ENCODE measurements around the gene OGFR. TPM values are rescaled to one million over a fixed set of nuclear protein-coding genes. Genes with fewer than 3 reads are reported as not detected.

The OGFR gene
- total and polyA plus RNA-seq, 2 donors, result 35.9 to 90.4 TPM

DNA sequence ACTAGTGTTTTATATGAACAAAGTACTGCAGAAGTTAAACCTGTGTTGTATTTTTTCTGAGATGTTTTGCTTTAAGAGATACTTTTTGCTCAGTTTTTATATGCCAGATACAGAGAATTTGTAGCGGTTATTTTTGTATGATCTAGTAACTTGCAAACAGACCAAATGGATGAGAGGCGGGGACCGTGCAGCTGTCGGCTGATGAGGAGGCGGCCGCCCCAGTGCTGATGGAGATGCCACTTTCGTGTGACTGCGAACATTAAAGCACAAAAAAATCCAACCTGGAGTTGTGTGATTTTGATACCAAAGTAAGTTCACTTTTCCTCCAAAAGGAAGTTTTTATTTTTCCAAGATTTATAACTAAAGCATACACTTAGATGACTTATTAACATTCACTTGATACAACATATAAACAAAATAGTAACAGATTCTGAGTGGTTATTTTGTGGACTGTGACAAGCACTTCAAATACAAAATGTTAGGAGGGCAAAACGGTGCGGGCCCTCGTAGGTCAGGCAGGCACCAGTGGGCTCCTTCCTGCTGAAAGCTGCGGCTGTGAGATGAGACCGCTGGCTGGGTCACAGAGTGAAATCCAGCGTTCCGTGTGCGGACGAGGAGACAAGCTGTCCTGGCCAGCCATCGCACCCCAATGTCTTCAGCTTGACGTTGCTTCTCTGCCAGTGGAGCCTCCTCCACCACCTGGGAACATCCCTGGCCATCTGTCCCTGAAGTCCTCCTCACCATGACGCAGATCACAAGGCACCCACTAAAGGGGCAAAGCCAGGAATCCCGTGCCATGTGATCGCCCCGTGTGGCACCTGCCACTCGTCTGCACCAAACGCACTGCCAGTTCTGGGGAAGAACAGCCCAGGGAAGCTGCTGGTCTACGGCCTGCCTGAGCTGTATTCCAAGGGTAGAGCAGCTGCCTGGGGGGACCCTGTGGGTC is 4.0 kb upstream of the OGFR start:
- H3K4me1 ChIP-seq (ENCODE audit: control insufficient read depth in 2 of 2, insufficient read depth in 2 of 2, low read length in 2 of 2), result peaks cover 9 to 21% of the 10 kb centered on the region in 2 donors
- H3K36me3 ChIP-seq (ENCODE audit: control insufficient read depth in 2 of 2, insufficient read depth in 2 of 2, low read length in 1 of 2), result peaks cover 23 to 28% of the 10 kb centered on the region in 2 donors
- no peak for DNase-seq (ENCODE audit: low read depth in 6 of 9, low spot score in 9 of 9)
- H3K27me3 ChIP-seq (ENCODE audit: control insufficient read depth in 2 of 2, insufficient read depth in 1 of 2, low read length in 1 of 2), result no peaks in the 10 kb centered on the region
- WGBS, result 97% methylated on average over 26 of the region's 26 CpGs
- no peak overlapping the region for H3K27ac ChIP-seq (ENCODE audit: low read depth in 1 of 2, low read length in 1 of 2)
- peaks cover 0 to 5% of the 10 kb centered on the region in 2 donors for H3K9me3 ChIP-seq (ENCODE audit: control insufficient read depth in 2 of 2, insufficient read depth in 1 of 2, low read length in 1 of 2)
- H3K4me3 ChIP-seq (ENCODE audit: low read length in 2 of 2), result no peak overlapping the region

DNA sequence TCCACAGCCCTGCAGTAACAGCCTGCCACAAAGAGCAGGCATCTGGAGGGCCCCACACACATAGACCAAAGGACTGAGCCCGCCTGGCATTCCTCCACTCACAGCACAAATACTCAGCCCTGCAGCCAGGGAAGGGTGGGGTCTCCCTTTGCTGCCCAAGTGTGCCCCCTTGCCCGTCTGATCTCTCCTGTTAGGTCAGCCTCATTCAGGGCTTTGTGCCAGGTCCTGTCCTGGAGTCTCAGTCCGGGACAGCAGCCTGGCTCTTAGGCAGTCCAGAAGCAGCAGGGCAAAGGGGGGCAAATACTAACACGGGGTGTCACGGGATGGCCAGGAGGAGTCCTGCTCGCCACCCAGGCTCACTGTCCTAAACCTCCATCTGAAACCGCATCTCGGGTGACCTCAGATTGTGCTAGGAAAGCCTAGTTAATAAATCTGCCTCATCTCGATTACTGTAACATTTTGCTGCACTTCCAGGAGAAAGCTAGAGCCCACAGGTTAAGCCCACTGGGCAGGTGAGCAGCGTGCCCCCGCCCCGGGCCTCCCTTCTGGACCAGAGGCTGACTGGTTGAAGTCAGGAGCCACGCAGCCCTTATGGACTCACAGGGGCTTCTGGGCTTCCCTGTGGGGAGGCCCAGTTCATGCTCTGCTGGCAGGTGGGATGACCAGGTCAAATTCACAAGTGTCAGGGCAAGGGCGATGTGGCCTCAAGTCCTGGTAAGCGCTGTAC is 3.2 kb upstream of the OGFR start:
- Histone ChIP-seq H3K4me3 (ENCODE audit: low read length in 2 of 2) (no peak overlapping the region), H3K36me3 (ENCODE audit: control insufficient read depth in 2 of 2, insufficient read depth in 2 of 2, low read length in 1 of 2) (peaks cover 23 to 28% of the 10 kb centered on the region in 2 donors), H3K27me3 (ENCODE audit: control insufficient read depth in 2 of 2, insufficient read depth in 1 of 2, low read length in 1 of 2) (no peaks in the 10 kb centered on the region), H3K9me3 (ENCODE audit: control insufficient read depth in 2 of 2, insufficient read depth in 1 of 2, low read length in 1 of 2) (peaks cover 0 to 5% of the 10 kb centered on the region in 2 donors), H3K27ac (ENCODE audit: low read depth in 1 of 2, low read length in 1 of 2) (no peak overlapping the region), H3K4me1 (ENCODE audit: control insufficient read depth in 2 of 2, insufficient read depth in 2 of 2, low read length in 2 of 2) (peaks cover 17 to 23% of the 10 kb centered on the region in 2 donors)
- WGBS, result 94% methylated on average over 15 of the region's 15 CpGs
- no peak for DNase-seq (ENCODE audit: low read depth in 6 of 9, low spot score in 9 of 9)

- Histone ChIP-seq H3K27ac (ENCODE audit: low read depth in 1 of 2, low read length in 1 of 2) (no peak overlapping the region), H3K4me1 (ENCODE audit: control insufficient read depth in 2 of 2, insufficient read depth in 2 of 2, low read length in 2 of 2) (peaks cover 14 to 26% of the 10 kb centered on the region in 2 donors), H3K9me3 (ENCODE audit: control insufficient read depth in 2 of 2, insufficient read depth in 1 of 2, low read length in 1 of 2) (peaks cover 0 to 5% of the 10 kb centered on the region in 2 donors), H3K27me3 (ENCODE audit: control insufficient read depth in 2 of 2, insufficient read depth in 1 of 2, low read length in 1 of 2) (no peaks in the 10 kb centered on the region), H3K4me3 (ENCODE audit: low read length in 2 of 2) (no peak overlapping the region), H3K36me3 (ENCODE audit: control insufficient read depth in 2 of 2, insufficient read depth in 2 of 2, low read length in 1 of 2) (peaks cover 25 to 34% of the 10 kb centered on the region in 2 donors)
- WGBS, result 95% methylated on average over 22 of the region's 22 CpGs
- no peak for DNase-seq (ENCODE audit: low read depth in 6 of 9, low spot score in 9 of 9)
Observed at GRCh38 chr20:62802026-62802712, 2.5 kb upstream of the OGFR start.

- peaks cover 33 to 34% of the 10 kb centered on the region in 2 donors for H3K36me3 ChIP-seq (ENCODE audit: control insufficient read depth in 2 of 2, insufficient read depth in 2 of 2, low read length in 1 of 2)
- H3K27ac ChIP-seq (ENCODE audit: low read depth in 1 of 2, low read length in 1 of 2), result peak overlapping the region; percentile 43 to 60
- peak in 1 of 9 donors; percentile 56 for DNase-seq (ENCODE audit: low read depth in 6 of 9, low spot score in 9 of 9)
- H3K27me3 ChIP-seq (ENCODE audit: control insufficient read depth in 2 of 2, insufficient read depth in 1 of 2, low read length in 1 of 2), result no peaks in the 10 kb centered on the region
- peaks cover 13 to 24% of the 10 kb centered on the region in 2 donors for H3K4me1 ChIP-seq (ENCODE audit: control insufficient read depth in 2 of 2, insufficient read depth in 2 of 2, low read length in 2 of 2)
- 13% methylated on average over 25 of the region's 25 CpGs for WGBS
- H3K4me3 ChIP-seq (ENCODE audit: low read length in 2 of 2), result peak overlapping the region; percentile 51 to 86
- H3K9me3 ChIP-seq (ENCODE audit: control insufficient read depth in 2 of 2, insufficient read depth in 1 of 2, low read length in 1 of 2), result no peaks in the 10 kb centered on the region
Observed at GRCh38 chr20:62804021-62804626, 511 bp upstream of the OGFR start.

- no peak for DNase-seq (ENCODE audit: low read depth in 6 of 9, low spot score in 9 of 9)
- Histone ChIP-seq H3K36me3 (ENCODE audit: control insufficient read depth in 2 of 2, insufficient read depth in 2 of 2, low read length in 1 of 2) (peaks cover 34 to 36% of the 10 kb centered on the region in 2 donors), H3K4me1 (ENCODE audit: control insufficient read depth in 2 of 2, insufficient read depth in 2 of 2, low read length in 2 of 2) (peaks cover 13 to 24% of the 10 kb centered on the region in 2 donors), H3K4me3 (ENCODE audit: low read length in 2 of 2) (peak overlapping the region; percentile 59 to 86), H3K27me3 (ENCODE audit: control insufficient read depth in 2 of 2, insufficient read depth in 1 of 2, low read length in 1 of 2) (no peaks in the 10 kb centered on the region), H3K9me3 (ENCODE audit: control insufficient read depth in 2 of 2, insufficient read depth in 1 of 2, low read length in 1 of 2) (no peaks in the 10 kb centered on the region), H3K27ac (ENCODE audit: low read depth in 1 of 2, low read length in 1 of 2) (peak overlapping the region in 1 of 2 donors; percentile 80)
- under 1% methylated on average over 58 of the region's 58 CpGs for WGBS
Observed at GRCh38 chr20:62805155-62805710, 598 bp downstream of the OGFR start.

DNA sequence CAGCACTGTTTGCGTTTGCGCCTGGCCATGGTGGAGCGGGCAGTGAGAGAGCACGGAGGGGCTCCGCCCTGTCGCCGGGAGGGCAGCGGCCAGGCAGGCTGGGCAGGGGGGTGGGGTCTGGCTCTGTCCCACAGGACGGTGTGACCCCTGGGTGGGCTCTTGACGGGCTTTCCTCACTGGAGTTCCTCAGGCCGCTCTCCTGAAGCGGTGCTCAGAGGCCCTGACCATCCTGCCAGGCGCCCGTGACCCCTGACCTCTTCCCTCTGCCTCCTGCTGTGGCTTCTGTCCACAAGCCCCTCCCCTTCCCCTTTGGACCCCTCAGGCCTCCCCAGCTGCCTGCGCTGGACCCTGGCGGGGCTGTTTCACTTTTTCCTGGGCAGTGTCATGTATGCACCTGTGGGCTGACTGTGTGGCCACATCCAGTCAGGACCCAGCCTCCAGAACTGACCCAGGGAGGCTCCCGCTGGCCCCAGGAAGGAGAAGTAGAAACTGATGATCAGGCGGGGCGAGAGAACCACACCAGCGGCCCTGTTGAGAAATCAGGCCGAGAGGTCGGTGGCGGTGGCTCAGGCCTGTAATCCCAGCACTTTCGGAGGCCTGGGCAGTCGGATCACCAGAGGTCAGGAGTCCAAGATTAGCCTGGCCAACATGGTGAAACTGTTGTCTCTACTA is 1.2 kb downstream of the OGFR start:
- Histone ChIP-seq H3K4me1 (ENCODE audit: control insufficient read depth in 2 of 2, insufficient read depth in 2 of 2, low read length in 2 of 2) (peaks cover 13 to 24% of the 10 kb centered on the region in 2 donors), H3K4me3 (ENCODE audit: low read length in 2 of 2) (peak overlapping the region; percentile 59 to 86), H3K27me3 (ENCODE audit: control insufficient read depth in 2 of 2, insufficient read depth in 1 of 2, low read length in 1 of 2) (no peaks in the 10 kb centered on the region), H3K36me3 (ENCODE audit: control insufficient read depth in 2 of 2, insufficient read depth in 2 of 2, low read length in 1 of 2) (peaks cover 37 to 42% of the 10 kb centered on the region in 2 donors), H3K27ac (ENCODE audit: low read depth in 1 of 2, low read length in 1 of 2) (peak overlapping the region in 1 of 2 donors; percentile 46), H3K9me3 (ENCODE audit: control insufficient read depth in 2 of 2, insufficient read depth in 1 of 2, low read length in 1 of 2) (no peaks in the 10 kb centered on the region)
- DNase-seq (ENCODE audit: low read depth in 6 of 9, low spot score in 9 of 9), result no peak
- 58% methylated on average over 25 of the region's 25 CpGs for WGBS

GRCh38 chr20:62806383-62807050 is 1.9 kb downstream of the OGFR start:
- H3K4me1 ChIP-seq (ENCODE audit: control insufficient read depth in 2 of 2, insufficient read depth in 2 of 2, low read length in 2 of 2), result peaks cover 13 to 24% of the 10 kb centered on the region in 2 donors
- no peak overlapping the region for H3K27ac ChIP-seq (ENCODE audit: low read depth in 1 of 2, low read length in 1 of 2)
- DNase-seq (ENCODE audit: low read depth in 6 of 9, low spot score in 9 of 9), result no peak
- peaks cover 40 to 45% of the 10 kb centered on the region in 2 donors for H3K36me3 ChIP-seq (ENCODE audit: control insufficient read depth in 2 of 2, insufficient read depth in 2 of 2, low read length in 1 of 2)
- H3K9me3 ChIP-seq (ENCODE audit: control insufficient read depth in 2 of 2, insufficient read depth in 1 of 2, low read length in 1 of 2), result no peaks in the 10 kb centered on the region
- no peaks in the 10 kb centered on the region for H3K27me3 ChIP-seq (ENCODE audit: control insufficient read depth in 2 of 2, insufficient read depth in 1 of 2, low read length in 1 of 2)
- no peak overlapping the region for H3K4me3 ChIP-seq (ENCODE audit: low read length in 2 of 2)
- 86% methylated on average over 11 of the region's 11 CpGs for WGBS

Measured in thymus (tissue), 11 donors.